Stimulated activated CD4-positive, alpha-beta T cell treated with anti-CD3 and anti-CD28 coated beads, Interleukin-15, amount 100 ng/mL, for 48 hours (primary cell): ENCODE results near the gene CHD1.

Experiments
- DNase-seq, 2 donors: peaks; one replicate each; pipeline ENCODE4 v3.0.0-alpha.2; 2020; ENCODE audit warnings: low read depth in 2 of 2

Gene CHD1

DNA sequence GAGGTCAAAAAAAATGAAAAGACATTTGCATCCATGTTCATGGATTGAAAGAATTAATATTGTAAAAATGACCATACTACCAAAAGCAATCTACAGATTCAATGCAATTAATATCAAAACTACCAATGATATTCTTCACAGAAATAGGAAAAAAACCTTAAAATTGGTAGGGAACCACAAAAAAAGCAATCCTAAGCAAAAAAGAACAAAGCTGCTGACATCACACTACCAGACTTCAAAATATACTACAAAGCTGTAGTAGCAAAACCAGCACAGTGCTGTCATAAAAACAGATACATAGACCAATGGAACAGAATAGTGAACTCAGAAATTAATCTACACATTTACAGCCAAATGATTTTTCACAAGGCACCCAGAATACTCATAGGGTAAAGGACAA lies 121.0 kb downstream of the CHD1 start:
- DNase-seq: no peak

DNA sequence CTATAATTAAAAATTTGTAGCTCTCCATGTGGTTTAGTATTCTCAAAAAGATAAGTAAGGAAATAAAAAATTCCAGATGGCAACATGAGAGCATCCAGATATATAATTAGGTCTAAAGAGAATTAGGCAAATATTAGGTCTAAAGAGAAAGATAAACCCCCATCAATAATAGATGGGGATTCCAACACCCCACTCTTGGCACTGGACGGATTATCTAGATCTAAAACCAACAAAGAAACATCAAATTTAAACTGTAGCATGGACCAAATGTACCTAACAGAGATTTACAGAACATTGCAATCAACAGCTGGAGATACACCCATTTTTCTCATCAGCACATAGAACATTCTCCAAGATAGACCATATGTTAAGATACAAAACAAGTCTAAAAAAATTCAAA lies 123.7 kb downstream of the CHD1 start:
- no peak for DNase-seq

GRCh38 chr5:98804066-98804465 lies 124.7 kb downstream of the CHD1 start:
- no peak for DNase-seq
